Caco-2 (cell line): ENCODE data around the gene HIVEP2. TPM values are rescaled to one million over a fixed set of nuclear protein-coding genes. Genes with fewer than 3 reads are reported as not detected.
A peak's percentile ranks its signal among the peaks of the same experiment; 100 is the strongest.

Source experiments
- BruUV-seq: library from RNA; stranded (reverse); fragments of 400-500 nt; replicated peaks from 2 replicates; lab custom pipeline; 2021; lab: Mats Ljungman, UMichigan
- CTCF ChIA-PET: fragments of 300-600 bp; sonication (Branson Sonifier 250); formaldehyde crosslinking; loops from one replicate; lab custom pipeline; 2022; ENCODE audit warnings: antibody characterized with exemption; lab: Charles Lee
- POLR2A ChIA-PET: fragments of 300-600 bp; sonication (Branson Sonifier 250); formaldehyde crosslinking; loops from one replicate; lab custom pipeline; 2022; ENCODE audit warnings: antibody characterized with exemption; lab: Charles Lee
- DNase-seq, 2 experiments: peaks; one replicate each; pipeline versions ENCODE4 v3.0.0 to v3.0.0-alpha.2; 2020 to 2022
- H3K27me3 ChIP-seq: replicated peaks from 2 replicates; pipeline ENCODE4 v1.6.0; 2011; ENCODE audit warnings: low read length; ENCODE audit not compliant: control insufficient read depth, insufficient read depth
- H3K36me3 ChIP-seq: 2 replicates; pipeline ENCODE4 v1.5.1; 2011; ENCODE audit warnings: low read length; ENCODE audit not compliant: control insufficient read depth, insufficient read depth
- H3K4me1 ChIP-seq: fragments of 250-450 bp; sonication (Bioruptor Pico); 2 replicates; pipeline ENCODE4 v1.5.1; 2020; ENCODE audit warnings: mild to moderate bottlenecking
- H3K4me3 ChIP-seq: 2 replicates; pipeline ENCODE4 v1.5.1; 2011; ENCODE audit warnings: low read depth, mild to moderate bottlenecking, control low read depth, low read length
- H3K9me3 ChIP-seq: fragments of 250-450 bp; sonication (Bioruptor Pico); 2 replicates; pipeline ENCODE4 v1.5.1; 2020; ENCODE audit warnings: mild to moderate bottlenecking, moderate library complexity
- H3K27ac Mint-ChIP-seq: one replicate; pipeline ENCODE4 v1.8.0; 2022; ENCODE audit warnings: mixed read lengths; ENCODE audit not compliant: unreplicated experiment
- H3K27me3 Mint-ChIP-seq: one replicate; pipeline ENCODE4 v1.8.0; 2022; ENCODE audit warnings: mixed read lengths; ENCODE audit not compliant: insufficient read depth, unreplicated experiment
- H3K36me3 Mint-ChIP-seq: one replicate; pipeline ENCODE4 v1.8.0; 2022; ENCODE audit warnings: mild to moderate bottlenecking, mixed read lengths; ENCODE audit not compliant: insufficient read depth, unreplicated experiment
- H3K4me1 Mint-ChIP-seq: one replicate; pipeline ENCODE4 v1.8.0; 2022; ENCODE audit warnings: low read depth, mixed read lengths; ENCODE audit not compliant: unreplicated experiment
- H3K4me3 Mint-ChIP-seq: one replicate; pipeline ENCODE4 v1.8.0; 2022; ENCODE audit warnings: mild to moderate bottlenecking, moderate library complexity, mixed read lengths; ENCODE audit not compliant: unreplicated experiment
- H3K9me3 Mint-ChIP-seq: one replicate; pipeline ENCODE4 v1.8.0; 2022; ENCODE audit warnings: mixed read lengths; ENCODE audit not compliant: unreplicated experiment
- intact Hi-C: fragments of 100-400 bp; cut with micrococcal nuclease; formaldehyde crosslinking; loops from one replicate; pipeline ENCODE4 v1.10.0; 2022; ENCODE audit not compliant: unreplicated experiment
- total RNA-seq: library from RNA; stranded (reverse); gene quantifications from 2 replicates; pipeline ENCODE4 v1.2.3, GENCODE V29; 2022
- TF ChIP-seq, protein P1 (sequence below), 2 experiments: fragments of 200-600 bp in 1 of 2; IDR thresholded peaks; 1 replicate in 1 of 2; 2 replicates in 1 of 2; pipeline versions ENCODE4 v1.5.1 to v1.8.0; 2011 to 2022; ENCODE audit warnings: antibody characterized with exemption in 1 of 2, control low read depth in 1 of 2, inconsistent platforms in 1 of 2, low read depth in 1 of 2, low read length in 1 of 2, mild to moderate bottlenecking in 1 of 2, moderate library complexity in 1 of 2; ENCODE audit not compliant: insufficient read depth in 1 of 2, severe bottlenecking in 1 of 2, unreplicated experiment in 1 of 2

HIVEP2 gene
- total RNA-seq, 1 experiment from 2014 or later = 1.0 TPM

DNA sequence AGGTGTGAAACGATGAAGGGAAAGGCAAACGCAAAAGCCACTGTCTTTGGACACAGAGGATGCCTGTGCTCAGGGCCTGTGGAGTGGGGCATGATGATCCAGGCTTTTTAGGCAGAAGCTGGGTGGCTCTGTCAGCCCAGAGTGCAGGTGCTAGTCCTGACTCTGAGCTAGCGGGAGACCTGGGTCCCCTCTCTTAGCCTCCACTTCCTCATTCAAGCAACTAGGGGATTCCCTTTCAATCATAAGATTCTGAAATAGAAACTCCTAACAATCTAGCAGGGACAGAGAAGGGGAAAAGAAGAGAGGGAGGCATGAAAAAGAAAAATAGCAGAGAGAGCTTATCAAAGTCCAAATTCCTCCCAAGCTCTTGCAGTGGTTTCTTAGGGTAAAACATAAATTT is 7.6 kb upstream of the HIVEP2 start:
- no peaks in the 10 kb centered on the region for H3K9me3 Mint-ChIP-seq
- H3K27me3 ChIP-seq = no peaks in the 10 kb centered on the region; the same call in 1 of the 2 replicates
- H3K4me3 Mint-ChIP-seq = no peak overlapping the region
- ChIA-PET CTCF (no interaction called here), POLR2A (no interaction called here)
- peaks cover 3% of the 10 kb centered on the region for H3K27me3 Mint-ChIP-seq
- H3K4me1 ChIP-seq = peaks cover 4% of the 10 kb centered on the region; the same call in 1 of the 2 replicates
- BruUV-seq = no TSS peak
- DNase-seq = no peak
- no peaks in the 10 kb centered on the region for H3K9me3 ChIP-seq
- TF ChIP-seq, protein P1, sequence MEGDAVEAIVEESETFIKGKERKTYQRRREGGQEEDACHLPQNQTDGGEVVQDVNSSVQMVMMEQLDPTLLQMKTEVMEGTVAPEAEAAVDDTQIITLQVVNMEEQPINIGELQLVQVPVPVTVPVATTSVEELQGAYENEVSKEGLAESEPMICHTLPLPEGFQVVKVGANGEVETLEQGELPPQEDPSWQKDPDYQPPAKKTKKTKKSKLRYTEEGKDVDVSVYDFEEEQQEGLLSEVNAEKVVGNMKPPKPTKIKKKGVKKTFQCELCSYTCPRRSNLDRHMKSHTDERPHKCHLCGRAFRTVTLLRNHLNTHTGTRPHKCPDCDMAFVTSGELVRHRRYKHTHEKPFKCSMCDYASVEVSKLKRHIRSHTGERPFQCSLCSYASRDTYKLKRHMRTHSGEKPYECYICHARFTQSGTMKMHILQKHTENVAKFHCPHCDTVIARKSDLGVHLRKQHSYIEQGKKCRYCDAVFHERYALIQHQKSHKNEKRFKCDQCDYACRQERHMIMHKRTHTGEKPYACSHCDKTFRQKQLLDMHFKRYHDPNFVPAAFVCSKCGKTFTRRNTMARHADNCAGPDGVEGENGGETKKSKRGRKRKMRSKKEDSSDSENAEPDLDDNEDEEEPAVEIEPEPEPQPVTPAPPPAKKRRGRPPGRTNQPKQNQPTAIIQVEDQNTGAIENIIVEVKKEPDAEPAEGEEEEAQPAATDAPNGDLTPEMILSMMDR (IDR thresholded peaks at IDR 0.05; ENCODE audit: insufficient read depth in 1 of 2, low read depth in 1 of 2, low read length in 1 of 2, severe bottlenecking in 1 of 2, unreplicated experiment in 1 of 2) = no peak
- H3K4me1 Mint-ChIP-seq = peaks cover 10% of the 10 kb centered on the region
- H3K4me3 ChIP-seq = no peak overlapping the region
- no peaks in the 10 kb centered on the region for H3K36me3 ChIP-seq
- H3K36me3 Mint-ChIP-seq = no peaks in the 10 kb centered on the region
- H3K27ac Mint-ChIP-seq = no peak overlapping the region
- intact Hi-C loops = no loop called here

GRCh38 chr6:142950291-142950690 is 5.3 kb upstream of the HIVEP2 start:
- ChIA-PET POLR2A (no interaction called here), CTCF (no interaction called here)
- H3K27me3 Mint-ChIP-seq = peaks cover 3% of the 10 kb centered on the region

DNA sequence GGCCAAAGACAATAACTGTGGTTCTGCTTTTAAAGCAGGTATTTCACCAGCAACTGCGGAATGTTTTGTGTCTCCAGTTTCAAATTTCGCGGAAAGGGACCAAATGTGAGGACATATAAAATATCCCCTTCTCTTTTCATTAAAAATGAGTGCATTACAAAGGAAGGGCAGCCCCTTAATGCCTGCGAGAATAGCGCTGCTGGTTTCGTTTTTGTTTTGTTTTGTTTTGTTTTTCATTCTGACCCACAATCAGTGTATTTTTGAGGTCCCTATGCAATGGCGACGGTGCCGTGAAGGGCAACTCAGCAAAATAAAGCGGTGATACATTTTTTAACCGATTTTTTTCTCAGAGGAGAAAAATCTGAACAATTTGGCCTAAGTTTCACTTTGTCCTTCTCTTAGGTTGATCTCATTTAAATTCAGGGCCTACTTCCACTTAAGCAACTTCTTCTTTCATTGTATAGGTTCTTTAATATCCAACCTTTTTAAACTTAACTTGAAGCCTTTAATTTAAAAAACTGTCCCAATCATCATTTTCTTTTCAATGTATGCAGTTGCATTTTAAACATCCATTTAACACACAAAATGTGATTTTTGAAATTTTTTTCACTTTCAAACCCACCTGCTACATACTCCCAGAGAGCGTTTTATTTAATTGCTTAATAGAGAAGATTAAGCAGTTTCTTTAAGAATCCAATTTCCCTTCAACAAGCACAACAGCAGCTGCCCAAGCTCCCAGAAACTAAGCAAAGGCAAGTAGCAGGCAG is 2.9 kb upstream of the HIVEP2 start:
- H3K27me3 ChIP-seq = peaks cover 2% of the 10 kb centered on the region
- POLR2A ChIA-PET = no interaction called here
- peak overlapping the region; percentile 69 for H3K4me3 ChIP-seq
- H3K9me3 Mint-ChIP-seq = no peaks in the 10 kb centered on the region
- TF ChIP-seq, protein P1 (IDR thresholded peaks at IDR 0.05; ENCODE audit: insufficient read depth in 1 of 2, low read depth in 1 of 2, low read length in 1 of 2, severe bottlenecking in 1 of 2, unreplicated experiment in 1 of 2) = no peak
- CTCF ChIA-PET = no interaction called here
- no peaks in the 10 kb centered on the region for H3K9me3 ChIP-seq
- intact Hi-C loops = loop anchor here (5.0 to 10.0 kb wide), 3 partner anchors 89 to 277 kb away; no protein-coding TSS in a partner anchor
- H3K36me3 Mint-ChIP-seq = peaks cover 23% of the 10 kb centered on the region
- H3K27ac Mint-ChIP-seq = no peak overlapping the region
- peak overlapping the region; percentile 92 for H3K4me3 Mint-ChIP-seq
- DNase-seq = no peak
- H3K36me3 ChIP-seq = no peaks in the 10 kb centered on the region
- H3K4me1 Mint-ChIP-seq = peaks cover 24% of the 10 kb centered on the region
- H3K4me1 ChIP-seq = peaks cover 7% of the 10 kb centered on the region; the same call in 1 of the 2 replicates
- H3K27me3 Mint-ChIP-seq = peaks cover 3% of the 10 kb centered on the region
- no TSS peak for BruUV-seq

More at GRCh38 chr6:142950291-142950690, 5.3 kb upstream of the HIVEP2 start:
- Histone ChIP-seq H3K4me1 (peaks cover 4% of the 10 kb centered on the region; the same call in 1 of the 2 replicates), H3K9me3 (no peaks in the 10 kb centered on the region), H3K27me3 (peaks cover 2% of the 10 kb centered on the region), H3K36me3 (no peaks in the 10 kb centered on the region), H3K4me3 (no peak overlapping the region)
- H3K36me3 Mint-ChIP-seq = peaks cover 12% of the 10 kb centered on the region
- no peak overlapping the region for H3K27ac Mint-ChIP-seq
- peaks cover 10% of the 10 kb centered on the region for H3K4me1 Mint-ChIP-seq
- TF ChIP-seq, protein P1 (IDR thresholded peaks at IDR 0.05; ENCODE audit: insufficient read depth in 1 of 2, low read depth in 1 of 2, low read length in 1 of 2, severe bottlenecking in 1 of 2, unreplicated experiment in 1 of 2) = no peak
- H3K9me3 Mint-ChIP-seq = no peaks in the 10 kb centered on the region
- H3K4me3 Mint-ChIP-seq = no peak overlapping the region
- intact Hi-C loops = no loop called here
- no TSS peak for BruUV-seq
- no peak for DNase-seq
